Gastrocnemius medialis (tissue), 4 donors: ENCODE measurements around the gene RNF41.

ENCODE experiments used
- CTCF ChIP-seq, 5 experiments: fragments of 450-650 bp in 3 of 5; fragments of 200-600 bp in 2 of 5; sonication (generic) in 2 of 5; IDR thresholded peaks in 4 of 5; conservative IDR thresholded peaks in 1 of 5; 1 replicate in 4 of 5; 2 replicates in 1 of 5; pipeline ENCODE4 v1.5.1; 2016 to 2019; ENCODE audit warnings: antibody characterized with exemption in 5 of 5, mild to moderate bottlenecking in 3 of 5, moderate library complexity in 3 of 5
- POLR2A ChIP-seq, 2 donors: fragments of 450-650 bp; IDR thresholded peaks; one replicate each; pipeline ENCODE4 v1.6.1; 2017; ENCODE audit warnings: antibody characterized with exemption in 2 of 2, mild to moderate bottlenecking in 2 of 2, moderate library complexity in 2 of 2

DNA sequence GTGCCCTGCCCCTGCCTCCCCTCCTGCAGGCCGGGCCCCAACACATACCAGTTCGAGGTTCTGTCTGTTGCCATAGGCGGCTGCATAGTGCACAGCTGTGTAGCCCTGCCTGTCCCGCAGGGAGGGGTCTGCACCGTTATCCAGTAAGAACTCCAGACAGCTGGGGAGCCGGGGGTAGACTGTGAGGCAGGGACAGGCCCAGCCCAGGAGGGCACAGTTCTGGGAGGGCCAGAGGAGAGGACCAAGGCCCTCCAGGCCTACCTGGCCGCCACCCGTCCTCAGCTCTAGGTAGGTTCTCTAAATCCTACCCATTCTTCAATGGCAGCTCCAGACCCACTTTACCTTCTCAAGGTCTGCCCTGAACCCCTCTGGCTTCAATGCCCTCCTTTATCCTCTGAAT, 27.0 kb upstream of the RNF41 start:
- TF ChIP-seq CTCF (IDR thresholded peaks at IDR 0.05 in 4 of 5, conservative IDR thresholded peaks at IDR 0.05 in 1 of 5) (no peak), POLR2A (IDR thresholded peaks at IDR 0.05) (no peak)
